Measurements from ENCODE around the gene STAC3.

The STAC3 gene

DNA sequence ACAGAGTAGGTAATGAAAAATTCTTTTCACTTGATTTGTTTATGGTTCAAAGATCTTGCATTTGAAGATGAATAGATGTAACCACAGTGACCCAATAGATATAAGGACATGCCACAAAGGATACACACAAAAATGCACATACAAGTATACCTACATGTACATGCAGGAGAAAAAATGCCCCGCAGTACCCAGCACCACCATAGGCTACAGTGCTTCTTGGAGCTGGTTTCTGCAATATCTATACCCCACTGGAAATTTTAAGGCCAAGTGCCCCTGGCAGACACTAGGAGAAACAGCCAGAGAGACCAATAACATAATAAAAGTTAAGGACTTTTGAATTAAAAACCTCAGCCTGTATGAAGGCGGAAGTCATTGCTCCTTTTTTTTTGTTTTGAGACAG lies 12.1 kb upstream of the STAC3 start:
- no peak for TF ChIP-seq CTCF (IDR thresholded peaks at IDR 0.05; ENCODE audit: insufficient read depth, low read depth, low read length, missing control alignments)
- H3K4me3 ChIP-seq (ENCODE audit: low read depth, low read length): no peak overlapping the region

DNA sequence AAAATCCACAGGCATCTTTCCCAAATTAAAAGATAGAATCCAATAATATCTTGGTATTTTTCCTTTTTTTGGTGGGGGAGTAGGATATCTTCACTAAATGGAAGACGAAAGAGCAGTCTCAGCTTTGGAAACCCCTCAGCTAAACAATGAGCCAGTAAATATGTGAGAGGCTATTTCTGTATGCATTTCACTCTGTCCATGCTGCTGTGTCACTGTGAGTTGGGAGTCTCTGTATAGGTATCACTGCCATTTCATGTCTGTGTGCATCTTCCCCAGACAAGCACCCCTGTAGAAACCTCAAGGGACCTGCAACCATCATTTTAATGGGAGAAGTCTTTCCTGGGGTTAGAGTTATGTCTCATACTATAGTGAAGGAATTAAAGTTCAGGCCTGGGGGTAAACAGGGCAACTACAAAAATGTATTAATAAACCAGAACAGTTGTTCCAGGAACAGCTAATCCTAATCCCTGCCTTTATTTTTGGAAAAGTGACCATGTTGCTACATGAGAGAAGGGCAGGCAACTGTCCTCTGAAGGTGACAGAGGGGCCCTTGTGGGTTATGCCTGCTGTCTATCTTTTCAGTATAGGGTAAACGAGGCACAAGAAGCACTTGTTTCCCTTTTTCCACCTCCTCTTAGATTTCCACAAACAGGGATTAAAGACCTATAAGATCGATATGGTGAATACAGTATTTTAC lies 11.3 kb upstream of the STAC3 start:
- DNase-seq (ENCODE audit: low read depth): no peak
- H3K4me3 ChIP-seq (ENCODE audit: low read depth, low read length): no peak overlapping the region
- TF ChIP-seq CTCF (IDR thresholded peaks at IDR 0.05; ENCODE audit: insufficient read depth, low read depth, low read length, missing control alignments): no peak

More for the DNA sequence above, 12.1 kb upstream of the STAC3 start:
- DNase-seq (ENCODE audit: low read depth): no peak

GRCh38 chr12:57261428-57261865 lies 10.5 kb upstream of the STAC3 start:
- no peak overlapping the region for H3K4me3 ChIP-seq (ENCODE audit: low read depth, low read length)
- no peak for DNase-seq (ENCODE audit: low read depth)
- no peak for TF ChIP-seq CTCF (IDR thresholded peaks at IDR 0.05; ENCODE audit: insufficient read depth, low read depth, low read length, missing control alignments)

DNA sequence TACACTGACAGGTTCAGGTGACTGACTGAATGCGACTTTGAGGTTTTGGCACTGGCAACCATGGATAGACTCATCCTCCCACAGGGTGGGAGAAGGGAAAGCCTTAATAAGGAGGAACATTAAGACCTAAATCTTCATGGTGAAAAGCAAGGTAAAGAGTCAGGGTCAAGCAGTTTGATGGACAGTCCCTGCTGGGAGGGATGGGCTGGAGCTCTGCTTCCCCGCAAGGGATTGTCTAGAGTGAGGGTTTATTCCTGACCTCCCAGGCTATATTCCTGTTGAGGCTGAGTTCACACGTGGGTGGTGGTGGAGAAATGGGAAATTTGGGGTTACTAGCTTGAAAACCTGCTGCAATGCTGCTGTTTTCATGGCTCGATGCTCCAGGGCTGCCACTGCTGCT lies 9.4 kb upstream of the STAC3 start:
- DNase-seq (ENCODE audit: low read depth): no peak
- no peak overlapping the region for H3K4me3 ChIP-seq (ENCODE audit: low read depth, low read length)
- TF ChIP-seq CTCF (IDR thresholded peaks at IDR 0.05; ENCODE audit: insufficient read depth, low read depth, low read length, missing control alignments): no peak

GRCh38 chr12:57258977-57259970 lies 8.3 kb upstream of the STAC3 start:
- H3K4me3 ChIP-seq (ENCODE audit: low read depth, low read length): no peak overlapping the region
- DNase-seq (ENCODE audit: low read depth): no peak
- no peak for TF ChIP-seq CTCF (IDR thresholded peaks at IDR 0.05; ENCODE audit: insufficient read depth, low read depth, low read length, missing control alignments)

GRCh38 chr12:57255916-57256315 lies 4.9 kb upstream of the STAC3 start:
- no peak for TF ChIP-seq CTCF (IDR thresholded peaks at IDR 0.05; ENCODE audit: insufficient read depth, low read depth, low read length, missing control alignments)
- DNase-seq (ENCODE audit: low read depth): no peak
- H3K4me3 ChIP-seq (ENCODE audit: low read depth, low read length): no peak overlapping the region
